ENCODE results near the gene MAP2K3. TPM values are rescaled to one million over a fixed set of nuclear protein-coding genes. Genes with fewer than 3 reads are reported as not detected.
"Not testable (repeated sequence)": the region's sequence is repeated elsewhere in the genome, so short reads cannot be mapped to it uniquely, and the experiment has no call there.

Gene MAP2K3
- total and polyA plus RNA-seq, 2 experiments from 2014 or later = 18.4 to 42.5 TPM

- H3K9me3 ChIP-seq (ENCODE audit: low read depth) = no peaks in the 10 kb centered on the region
- TF ChIP-seq, protein P1, sequence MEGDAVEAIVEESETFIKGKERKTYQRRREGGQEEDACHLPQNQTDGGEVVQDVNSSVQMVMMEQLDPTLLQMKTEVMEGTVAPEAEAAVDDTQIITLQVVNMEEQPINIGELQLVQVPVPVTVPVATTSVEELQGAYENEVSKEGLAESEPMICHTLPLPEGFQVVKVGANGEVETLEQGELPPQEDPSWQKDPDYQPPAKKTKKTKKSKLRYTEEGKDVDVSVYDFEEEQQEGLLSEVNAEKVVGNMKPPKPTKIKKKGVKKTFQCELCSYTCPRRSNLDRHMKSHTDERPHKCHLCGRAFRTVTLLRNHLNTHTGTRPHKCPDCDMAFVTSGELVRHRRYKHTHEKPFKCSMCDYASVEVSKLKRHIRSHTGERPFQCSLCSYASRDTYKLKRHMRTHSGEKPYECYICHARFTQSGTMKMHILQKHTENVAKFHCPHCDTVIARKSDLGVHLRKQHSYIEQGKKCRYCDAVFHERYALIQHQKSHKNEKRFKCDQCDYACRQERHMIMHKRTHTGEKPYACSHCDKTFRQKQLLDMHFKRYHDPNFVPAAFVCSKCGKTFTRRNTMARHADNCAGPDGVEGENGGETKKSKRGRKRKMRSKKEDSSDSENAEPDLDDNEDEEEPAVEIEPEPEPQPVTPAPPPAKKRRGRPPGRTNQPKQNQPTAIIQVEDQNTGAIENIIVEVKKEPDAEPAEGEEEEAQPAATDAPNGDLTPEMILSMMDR (IDR thresholded peaks at IDR 0.05; ENCODE audit: low read depth, low read length) = no peak
- H3K4me1 ChIP-seq (ENCODE audit: low read depth) = no peaks in the 10 kb centered on the region
- no peaks in the 10 kb centered on the region for H3K27me3 ChIP-seq
- no peak overlapping the region for H3K27ac ChIP-seq
- no peak for DNase-seq (ENCODE audit: low read depth in 1 of 2, low spot score in 1 of 2)
- H3K36me3 ChIP-seq = peaks cover 4% of the 10 kb centered on the region
- no peak overlapping the region for H3K4me3 ChIP-seq
Observed at GRCh38 chr17:21301593-21302550, 17.4 kb downstream of the MAP2K3 start.

DNA sequence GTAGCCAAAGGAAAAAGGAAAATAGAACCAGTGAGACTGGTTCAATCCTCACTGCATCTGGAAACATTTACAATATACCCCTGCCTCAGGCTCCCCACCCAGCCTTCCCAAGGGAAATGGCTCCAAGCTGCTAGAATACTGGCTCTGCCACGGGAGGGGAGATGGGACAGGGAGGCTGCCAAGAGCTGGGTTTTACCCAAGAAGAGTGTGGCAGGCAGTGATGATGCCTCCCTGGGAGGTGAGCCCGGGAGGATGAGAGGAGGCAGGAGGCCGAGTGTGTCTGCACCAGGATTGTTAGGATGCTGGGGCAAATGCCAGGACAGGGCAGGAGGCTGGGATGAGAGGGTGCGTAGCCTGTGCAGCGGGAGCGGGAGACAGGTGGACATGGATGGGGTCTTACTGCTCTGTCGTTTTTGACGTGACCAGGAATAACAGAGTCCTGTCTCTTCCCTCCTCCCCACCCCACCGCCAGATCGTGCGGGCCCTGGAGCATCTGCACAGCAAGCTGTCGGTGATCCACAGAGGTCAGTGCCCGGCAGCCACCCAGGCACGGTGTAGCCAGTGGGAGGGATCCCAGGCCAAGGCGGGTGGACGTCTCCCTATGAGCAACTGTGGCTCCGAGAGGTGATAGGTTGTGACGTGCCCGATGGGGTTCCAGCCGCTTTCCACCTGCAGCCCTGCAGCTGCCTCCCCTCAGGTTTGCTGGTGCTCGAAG, 18.4 kb downstream of the MAP2K3 start:
- TF ChIP-seq, protein P1 (IDR thresholded peaks at IDR 0.05; ENCODE audit: low read depth, low read length) = no peak
- no peak overlapping the region for H3K4me3 ChIP-seq
- DNase-seq (ENCODE audit: low read depth in 1 of 2, low spot score in 1 of 2) = no peak
- H3K36me3 ChIP-seq = peaks cover 4% of the 10 kb centered on the region
- H3K27me3 ChIP-seq = no peaks in the 10 kb centered on the region
- H3K4me1 ChIP-seq (ENCODE audit: low read depth) = no peaks in the 10 kb centered on the region
- no peaks in the 10 kb centered on the region for H3K9me3 ChIP-seq (ENCODE audit: low read depth)
- H3K27ac ChIP-seq = no peak overlapping the region

- no peaks in the 10 kb centered on the region for H3K4me1 ChIP-seq (ENCODE audit: low read depth)
- H3K36me3 ChIP-seq = peaks cover 4% of the 10 kb centered on the region
- no peaks in the 10 kb centered on the region for H3K27me3 ChIP-seq
- H3K9me3 ChIP-seq (ENCODE audit: low read depth) = no peaks in the 10 kb centered on the region
- H3K27ac ChIP-seq = no peak overlapping the region
- DNase-seq (ENCODE audit: low read depth in 1 of 2, low spot score in 1 of 2) = no peak
- no peak overlapping the region for H3K4me3 ChIP-seq
- TF ChIP-seq, protein P1 (IDR thresholded peaks at IDR 0.05; ENCODE audit: low read depth, low read length) = no peak
Observed at GRCh38 chr17:21303441-21304065, 19.0 kb downstream of the MAP2K3 start.

DNA sequence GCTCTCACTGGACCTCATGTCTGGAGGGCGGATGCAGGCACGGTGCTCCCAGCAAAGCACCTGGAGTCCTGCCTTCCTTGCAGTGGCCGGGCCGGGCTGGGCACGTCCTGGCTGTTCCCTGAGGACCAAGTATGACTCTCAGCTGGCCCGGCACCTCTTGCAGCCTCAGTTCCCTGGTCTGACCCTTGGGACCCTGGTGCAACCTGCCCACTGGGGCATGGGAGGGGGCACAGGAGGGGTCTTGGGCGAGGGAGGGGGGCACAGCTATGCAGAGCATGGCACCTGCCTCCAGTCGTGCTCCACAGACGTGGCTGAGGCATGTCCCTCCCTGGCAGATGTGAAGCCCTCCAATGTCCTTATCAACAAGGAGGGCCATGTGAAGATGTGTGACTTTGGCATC, 19.6 kb downstream of the MAP2K3 start:
- no peaks in the 10 kb centered on the region for H3K9me3 ChIP-seq (ENCODE audit: low read depth)
- no peaks in the 10 kb centered on the region for H3K4me1 ChIP-seq (ENCODE audit: low read depth)
- DNase-seq (ENCODE audit: low read depth in 1 of 2, low spot score in 1 of 2) = no peak
- H3K36me3 ChIP-seq = peaks cover 4% of the 10 kb centered on the region
- H3K27ac ChIP-seq = no peak overlapping the region
- TF ChIP-seq, protein P1 (IDR thresholded peaks at IDR 0.05; ENCODE audit: low read depth, low read length) = no peak
- no peak overlapping the region for H3K4me3 ChIP-seq
- no peaks in the 10 kb centered on the region for H3K27me3 ChIP-seq

DNA sequence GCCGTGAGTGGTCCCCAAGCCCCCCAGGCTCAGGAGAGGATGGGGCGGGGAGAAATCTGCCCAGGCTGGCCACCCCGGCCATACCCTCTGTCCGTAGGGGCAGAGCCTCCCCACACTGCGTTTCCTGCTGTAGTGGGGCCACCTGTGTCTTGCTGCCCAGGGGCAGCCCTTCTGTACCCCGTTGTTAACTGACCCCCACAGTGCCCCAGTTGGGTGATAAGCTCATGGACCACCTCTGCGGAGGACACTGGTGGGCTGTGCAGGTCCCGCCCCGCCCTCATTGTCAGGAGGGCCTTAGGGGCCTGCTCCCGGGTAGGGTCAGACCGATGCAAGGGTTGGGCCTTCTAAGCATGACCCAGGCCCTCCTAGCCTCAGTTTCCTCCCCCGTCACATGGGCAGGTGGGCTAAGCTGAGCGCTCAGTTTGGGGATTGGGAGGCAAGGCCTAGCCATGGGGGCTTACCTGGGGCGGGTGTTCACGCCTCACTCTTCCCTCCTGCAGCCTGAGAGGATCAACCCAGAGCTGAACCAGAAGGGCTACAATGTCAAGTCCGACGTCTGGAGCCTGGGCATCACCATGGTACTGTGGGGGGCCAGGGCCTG, 20.1 kb downstream of the MAP2K3 start:
- not testable (repeated sequence) for H3K4me1 ChIP-seq (ENCODE audit: low read depth); DNase-seq (ENCODE audit: low read depth in 1 of 2, low spot score in 1 of 2); H3K36me3 ChIP-seq; H3K27me3 ChIP-seq; H3K27ac ChIP-seq; H3K4me3 ChIP-seq; H3K9me3 ChIP-seq (ENCODE audit: low read depth)

DNA sequence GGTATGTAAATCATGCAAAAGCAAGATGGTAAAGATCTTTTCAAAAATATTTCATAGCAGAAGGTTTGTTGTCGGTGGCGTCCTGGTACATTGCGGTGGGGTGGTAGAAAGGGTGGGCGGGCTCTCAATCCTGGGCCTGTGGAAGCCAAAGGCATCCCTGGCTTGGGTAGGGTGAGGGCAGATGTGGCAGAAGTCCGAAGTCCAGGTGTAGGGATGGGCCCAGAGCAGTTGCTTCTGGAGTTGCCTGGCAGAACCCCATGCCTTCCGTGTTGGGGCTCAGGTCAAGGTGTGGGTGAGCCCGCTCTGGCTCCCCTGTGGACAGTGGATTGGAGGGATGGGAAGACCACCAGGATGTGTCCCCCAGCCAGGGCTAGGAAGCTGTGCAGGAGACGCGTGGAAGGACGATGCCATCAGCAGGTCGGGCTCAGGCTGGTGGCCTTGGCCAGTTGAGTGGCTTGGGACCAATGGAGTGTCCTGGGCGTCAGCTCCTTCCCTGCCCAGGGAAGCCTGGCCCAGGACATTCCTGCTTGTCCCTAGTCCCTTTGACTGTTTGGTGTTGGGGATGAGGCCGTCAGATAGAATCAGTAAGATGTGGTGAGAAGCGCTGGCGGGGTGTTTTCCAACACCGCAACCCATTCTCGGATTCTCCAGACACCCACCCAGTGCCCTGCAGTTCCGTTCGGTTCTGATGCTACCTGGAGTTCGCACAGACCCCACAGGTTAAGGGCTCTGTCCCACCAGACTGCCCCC, 21.1 kb downstream of the MAP2K3 start:
- H3K36me3 ChIP-seq; H3K27me3 ChIP-seq; H3K9me3 ChIP-seq (ENCODE audit: low read depth); H3K4me1 ChIP-seq (ENCODE audit: low read depth); DNase-seq (ENCODE audit: low read depth in 1 of 2, low spot score in 1 of 2); H3K27ac ChIP-seq; H3K4me3 ChIP-seq: not testable (repeated sequence)

DNA sequence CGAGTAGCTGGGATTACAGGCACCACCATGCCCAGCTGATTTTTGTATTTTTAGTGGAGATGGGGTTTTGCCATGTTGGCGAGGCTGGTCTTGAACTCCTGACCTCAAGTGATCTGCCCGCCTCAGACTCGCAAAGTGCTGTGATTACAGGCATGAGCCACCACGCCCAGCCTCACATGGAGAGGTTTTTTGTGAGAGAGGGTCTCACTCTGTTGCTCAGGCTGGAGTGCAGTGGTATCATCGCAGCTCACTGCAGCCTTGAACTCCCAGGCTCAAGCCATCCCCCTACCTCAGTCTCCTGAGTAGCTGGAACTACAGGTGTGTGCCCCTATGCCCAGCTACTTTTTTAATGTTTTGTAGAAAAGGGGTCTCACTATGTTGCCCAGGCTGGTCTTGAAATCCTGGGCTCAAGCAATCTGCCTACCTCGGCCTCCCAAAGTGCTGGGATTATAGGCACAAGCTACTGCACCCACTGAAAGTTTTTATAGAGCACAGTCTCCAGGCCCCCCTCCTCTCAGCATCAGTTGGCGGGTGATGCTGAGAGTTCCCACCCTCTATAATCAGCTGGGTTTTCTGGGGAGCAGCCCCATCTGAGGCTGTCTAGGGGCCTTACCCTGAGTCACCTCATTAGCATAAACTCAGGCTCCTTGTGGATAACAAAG, 22.2 kb downstream of the MAP2K3 start:
- not testable (repeated sequence) for H3K9me3 ChIP-seq (ENCODE audit: low read depth); H3K4me3 ChIP-seq; H3K27me3 ChIP-seq; H3K4me1 ChIP-seq (ENCODE audit: low read depth); H3K27ac ChIP-seq; DNase-seq (ENCODE audit: low read depth in 1 of 2, low spot score in 1 of 2); H3K36me3 ChIP-seq

DNA sequence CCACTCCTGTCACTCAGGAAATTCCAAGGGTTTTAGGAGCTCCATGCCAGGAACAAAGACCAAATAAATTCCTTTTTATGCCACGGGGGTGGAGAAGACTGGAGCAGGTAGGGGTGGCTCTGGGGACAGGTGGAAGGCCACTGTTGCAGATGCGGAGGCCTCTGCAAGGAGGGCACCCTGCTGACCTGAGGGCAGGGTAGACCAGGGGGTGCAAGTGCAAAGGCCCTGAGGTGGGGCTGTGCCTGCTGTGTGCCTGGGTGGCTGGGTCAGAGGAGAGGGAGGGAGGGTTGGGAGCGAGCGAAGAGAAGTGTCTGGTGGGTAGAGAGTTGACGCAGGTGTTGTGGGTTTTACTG, 22.7 kb downstream of the MAP2K3 start:
- not testable (repeated sequence) for DNase-seq (ENCODE audit: low read depth in 1 of 2, low spot score in 1 of 2); H3K27me3 ChIP-seq; H3K4me1 ChIP-seq (ENCODE audit: low read depth); H3K27ac ChIP-seq; H3K4me3 ChIP-seq; H3K36me3 ChIP-seq; H3K9me3 ChIP-seq (ENCODE audit: low read depth)

Data from cardiac muscle cell (in vitro differentiated cells and primary cell).